ENCODE data around the gene SOX5.

SOX5 gene

GRCh38 chr12:23686095-23686494 is 263.4 kb downstream of the SOX5 start:
- DNase-seq (ENCODE audit: low read depth in 2 of 2): no peak

- DNase-seq (ENCODE audit: low read depth in 2 of 2): no peak
These were observed 265.3 kb downstream of the SOX5 start for GRCh38 chr12:23684121-23684520.

- DNase-seq (ENCODE audit: low read depth in 2 of 2): no peak
These were observed 268.2 kb downstream of the SOX5 start for GRCh38 chr12:23681237-23681636.

- DNase-seq (ENCODE audit: low read depth in 2 of 2): no peak
These were observed 275.4 kb downstream of the SOX5 start for GRCh38 chr12:23674064-23674463.

GRCh38 chr12:23671881-23672280 is 277.6 kb downstream of the SOX5 start:
- no peak for DNase-seq (ENCODE audit: low read depth in 2 of 2)

GRCh38 chr12:23670684-23671083 is 278.8 kb downstream of the SOX5 start:
- DNase-seq (ENCODE audit: low read depth in 2 of 2): no peak

- no peak for DNase-seq (ENCODE audit: low read depth in 2 of 2)
These were observed 279.8 kb downstream of the SOX5 start for GRCh38 chr12:23669691-23670090.

- no peak for DNase-seq (ENCODE audit: low read depth in 2 of 2)
These were observed 282.6 kb downstream of the SOX5 start for GRCh38 chr12:23666866-23667265.

- no peak for DNase-seq (ENCODE audit: low read depth in 2 of 2)
These were observed 286.5 kb downstream of the SOX5 start for GRCh38 chr12:23662966-23663365.

- no peak for DNase-seq (ENCODE audit: low read depth in 2 of 2)
These were observed 290.3 kb downstream of the SOX5 start for GRCh38 chr12:23659131-23659530.

GRCh38 chr12:23657598-23657997 is 291.9 kb downstream of the SOX5 start:
- DNase-seq (ENCODE audit: low read depth in 2 of 2): no peak

GRCh38 chr12:23655884-23656283 is 293.6 kb downstream of the SOX5 start:
- DNase-seq (ENCODE audit: low read depth in 2 of 2): no peak

- no peak for DNase-seq (ENCODE audit: low read depth in 2 of 2)
These were observed 294.4 kb downstream of the SOX5 start for GRCh38 chr12:23655112-23655511.

- DNase-seq (ENCODE audit: low read depth in 2 of 2): no peak
These were observed 300.9 kb downstream of the SOX5 start for GRCh38 chr12:23648546-23648945.

GRCh38 chr12:23640754-23641153 is 308.7 kb downstream of the SOX5 start:
- no peak for DNase-seq (ENCODE audit: low read depth in 2 of 2)

GRCh38 chr12:23634344-23634743 is 315.1 kb downstream of the SOX5 start:
- no peak for DNase-seq (ENCODE audit: low read depth in 2 of 2)

GRCh38 chr12:23631786-23632377 is 317.6 kb downstream of the SOX5 start:
- no peak for DNase-seq (ENCODE audit: low read depth in 2 of 2)

GRCh38 chr12:23630524-23630923 is 318.9 kb downstream of the SOX5 start:
- no peak for DNase-seq (ENCODE audit: low read depth in 2 of 2)

GRCh38 chr12:23628806-23629205 is 320.7 kb downstream of the SOX5 start:
- DNase-seq (ENCODE audit: low read depth in 2 of 2): no peak

GRCh38 chr12:23626791-23627190 is 322.7 kb downstream of the SOX5 start:
- no peak for DNase-seq (ENCODE audit: low read depth in 2 of 2)

GRCh38 chr12:23621900-23622299 is 327.6 kb downstream of the SOX5 start:
- DNase-seq (ENCODE audit: low read depth in 2 of 2): no peak

- no peak for DNase-seq (ENCODE audit: low read depth in 2 of 2)
These were observed 330.8 kb downstream of the SOX5 start for GRCh38 chr12:23618718-23619117.

- DNase-seq (ENCODE audit: low read depth in 2 of 2): no peak
These were observed 331.7 kb downstream of the SOX5 start for GRCh38 chr12:23617749-23618148.

- DNase-seq (ENCODE audit: low read depth in 2 of 2): no peak
These were observed 335.2 kb downstream of the SOX5 start for GRCh38 chr12:23614280-23614679.

All from activated CD4-positive, alpha-beta T cell treated with anti-CD3 and anti-CD28 coated beads for 24 hours (primary cell).